CD8-positive, alpha-beta memory T cell (primary cell): ENCODE results near the gene OCA2. TPM values are rescaled to one million over a fixed set of nuclear protein-coding genes. Genes with fewer than 3 reads are reported as not detected.

ENCODE experiments used
- CTCF ChIA-PET: fragments of 350-600 bp; sonication (Branson Sonifier 250); formaldehyde crosslinking; loops from one replicate; lab custom pipeline; 2021; ENCODE audit warnings: antibody characterized with exemption; lab: Charles Lee
- POLR2A ChIA-PET: fragments of 350-600 bp; sonication (Branson Sonifier 250); formaldehyde crosslinking; loops from one replicate; lab custom pipeline; 2021; ENCODE audit warnings: antibody characterized with exemption; lab: Charles Lee
- DNase-seq, 5 donors: peaks; one replicate each; pipeline versions ENCODE4 v3.0.0 to v3.0.0-alpha.2; 2020 to 2022; ENCODE audit warnings: mixed read lengths in 1 of 5
- H3K27ac ChIP-seq: one replicate; pipeline ENCODE4 v1.7.0; 2013; ENCODE audit warnings: low read depth, mild to moderate bottlenecking, low read length, moderate library complexity
- H3K27me3 ChIP-seq: 2 replicates; pipeline ENCODE4 v1.7.0; 2013; ENCODE audit warnings: low read length, mild to moderate bottlenecking; ENCODE audit not compliant: insufficient read depth, poor library complexity, severe bottlenecking
- H3K36me3 ChIP-seq: 2 replicates; pipeline ENCODE4 v1.7.0; 2013; ENCODE audit warnings: mild to moderate bottlenecking, low read length, moderate library complexity; ENCODE audit not compliant: insufficient read depth
- H3K4me1 ChIP-seq: 2 replicates; pipeline ENCODE4 v1.7.0; 2013; ENCODE audit warnings: mild to moderate bottlenecking, low read length, moderate library complexity; ENCODE audit not compliant: insufficient read depth
- H3K4me3 ChIP-seq: 2 replicates; pipeline ENCODE4 v1.7.0; 2013; ENCODE audit warnings: mild to moderate bottlenecking, low read length
- H3K9me3 ChIP-seq: 2 replicates; pipeline ENCODE4 v1.7.0; 2013; ENCODE audit warnings: mild to moderate bottlenecking, low read length
- H3K27ac Mint-ChIP-seq, 8 donors: one replicate each; pipeline ENCODE4 v1.8.0; 2020 to 2021; ENCODE audit warnings: mixed read lengths in 8 of 8, mild to moderate bottlenecking in 6 of 8, inconsistent platforms in 3 of 8, moderate library complexity in 3 of 8
- H3K27me3 Mint-ChIP-seq, 2 donors: one replicate each; pipeline ENCODE4 v1.8.0; 2020 to 2021; ENCODE audit warnings: mixed read lengths in 2 of 2, mild to moderate bottlenecking in 1 of 2, moderate library complexity in 1 of 2
- H3K36me3 Mint-ChIP-seq, 3 donors: one replicate each; pipeline ENCODE4 v1.8.0; 2020 to 2021; ENCODE audit warnings: mixed read lengths in 3 of 3, inconsistent platforms in 1 of 3, mild to moderate bottlenecking in 1 of 3
- H3K4me1 Mint-ChIP-seq, 3 donors: one replicate each; pipeline ENCODE4 v1.8.0; 2020 to 2021; ENCODE audit warnings: mixed read lengths in 3 of 3, inconsistent platforms in 1 of 3, mild to moderate bottlenecking in 1 of 3
- H3K4me3 Mint-ChIP-seq, 7 donors: one replicate each; pipeline ENCODE4 v1.8.0; 2020 to 2021; ENCODE audit warnings: mixed read lengths in 7 of 7, mild to moderate bottlenecking in 6 of 7, moderate library complexity in 4 of 7, inconsistent platforms in 2 of 7
- H3K9me3 Mint-ChIP-seq, 5 donors: one replicate each; pipeline ENCODE4 v1.8.0; 2020 to 2022; ENCODE audit warnings: mixed read lengths in 5 of 5, mild to moderate bottlenecking in 3 of 5, moderate library complexity in 2 of 5, inconsistent platforms in 1 of 5
- polyA plus RNA-seq: library from polyadenylated mRNA; unstranded; fragments of 300-500 nt; fragmentation: Illumina TruSeq; gene quantifications from one replicate; pipeline ENCODE4 v1.2.3, GENCODE V29; 2021
- total RNA-seq, 2 experiments: library from RNA; stranded (reverse); gene quantifications; one replicate each; pipeline ENCODE4 v1.2.3, GENCODE V29; 2021

Gene OCA2
- total and polyA plus RNA-seq, 3 experiments from 2014 or later: not detected

DNA sequence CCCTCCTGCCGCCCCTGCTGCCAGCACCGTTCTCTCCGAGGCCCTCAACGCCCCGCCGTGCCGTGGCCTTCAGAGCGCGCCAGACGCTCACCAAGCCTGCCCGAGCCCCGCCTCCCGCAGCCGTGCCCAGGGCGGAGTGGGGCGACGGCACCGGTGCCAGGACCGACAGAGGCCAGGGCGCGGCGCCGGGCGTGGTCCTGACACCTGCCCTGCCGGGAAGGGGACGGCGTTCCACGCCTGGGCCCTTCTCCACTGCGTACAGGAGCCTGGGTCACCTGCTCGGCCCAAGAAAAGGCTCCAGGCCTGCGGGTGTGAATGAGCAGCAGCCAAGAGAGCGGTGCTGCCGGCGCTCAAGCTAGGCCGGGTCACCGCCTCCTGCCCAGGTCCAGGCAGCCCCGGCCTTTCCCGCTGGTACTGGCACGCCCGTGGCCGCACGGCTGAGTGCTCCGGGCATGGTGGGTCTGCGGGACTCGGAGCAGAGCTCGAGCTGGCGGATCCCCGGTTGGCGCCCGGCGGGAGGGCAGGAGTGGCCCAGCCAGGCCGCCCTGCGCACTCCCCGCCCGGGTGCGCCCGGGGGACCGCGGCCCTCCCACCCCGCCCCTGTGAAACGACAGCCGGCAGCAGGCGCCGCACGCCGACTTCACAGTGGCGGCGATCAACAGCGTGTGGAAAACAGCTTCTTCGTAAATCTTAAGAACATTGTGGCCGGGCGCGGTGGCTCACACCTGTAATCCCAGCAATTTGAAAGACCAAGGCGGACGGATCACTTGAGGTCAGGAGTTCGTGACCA is 4.2 kb downstream of the OCA2 start:
- H3K4me1 ChIP-seq: peaks cover 32% of the 10 kb centered on the region
- H3K27ac ChIP-seq: no peak overlapping the region
- H3K27me3 ChIP-seq: peaks cover 56% of the 10 kb centered on the region
- ChIA-PET CTCF (interaction anchor here (0.7 kb wide), 1 partner anchor 13 kb away, joined by 4 read pairs; no protein-coding TSS in a partner anchor), POLR2A (no interaction called here)
- H3K36me3 Mint-ChIP-seq: peaks cover 0 to 5% (median 4%) of the 10 kb centered on the region in 3 donors
- no peaks in the 10 kb centered on the region for H3K36me3 ChIP-seq
- H3K4me1 Mint-ChIP-seq: peaks cover 31 to 51% (median 31%) of the 10 kb centered on the region in 3 donors
- H3K27ac Mint-ChIP-seq: peak overlapping the region in 3 of 8 donors; percentile 44 to 89 (median 80)
- no peaks in the 10 kb centered on the region for H3K9me3 ChIP-seq
- H3K4me3 Mint-ChIP-seq: peak overlapping the region; percentile 83 to 94 (median 88)
- H3K27me3 Mint-ChIP-seq: peaks cover 70 to 76% of the 10 kb centered on the region in 2 donors
- peaks cover 14 to 25% (median 21%) of the 10 kb centered on the region in 5 donors for H3K9me3 Mint-ChIP-seq
- no peak overlapping the region for H3K4me3 ChIP-seq
- peak in 3 of 5 donors; percentile 22 to 41 (median 24) for DNase-seq

DNA sequence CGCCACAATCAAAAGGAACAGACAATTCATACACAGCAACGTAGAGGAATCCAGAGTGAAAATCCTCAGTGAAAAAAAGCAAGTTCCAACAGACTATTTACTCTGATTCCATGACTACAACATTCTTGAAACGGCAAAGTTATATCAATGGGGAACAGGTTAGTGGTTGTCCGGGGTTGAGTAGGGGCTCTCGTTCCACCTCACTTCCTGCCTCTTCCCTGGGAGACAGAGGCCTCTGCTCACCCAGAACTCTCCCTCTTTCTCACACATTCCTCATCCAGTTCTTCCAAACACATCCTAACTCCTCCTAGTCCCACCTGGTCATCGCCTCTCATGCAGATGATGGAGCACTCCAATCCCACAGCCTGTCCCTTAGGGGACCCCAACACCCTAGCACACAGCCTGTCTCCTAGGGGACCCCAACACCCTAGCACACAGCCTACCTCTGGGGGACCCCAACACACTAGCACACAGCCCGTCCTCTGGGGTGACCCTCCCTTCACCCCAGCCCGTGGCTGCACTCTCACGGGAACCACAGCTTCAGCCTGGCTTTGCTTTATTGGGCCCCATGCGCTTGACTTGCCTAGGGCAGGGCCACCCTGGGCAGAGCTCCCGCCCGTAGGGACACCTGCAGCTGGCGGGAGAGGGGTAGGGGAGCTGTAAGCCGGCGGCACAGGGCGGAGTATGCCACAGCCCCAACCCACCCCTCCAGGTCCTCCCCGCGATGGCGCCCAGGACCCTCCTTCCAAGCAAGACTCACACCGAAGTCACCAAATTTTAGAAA is 5.2 kb downstream of the OCA2 start:
- peaks cover 18 to 33% (median 23%) of the 10 kb centered on the region in 5 donors for H3K9me3 Mint-ChIP-seq
- peaks cover 26 to 44% (median 27%) of the 10 kb centered on the region in 3 donors for H3K4me1 Mint-ChIP-seq
- no peak for DNase-seq
- H3K36me3 ChIP-seq: no peaks in the 10 kb centered on the region
- no peaks in the 10 kb centered on the region for H3K9me3 ChIP-seq
- H3K4me3 ChIP-seq: no peak overlapping the region
- H3K27me3 Mint-ChIP-seq: peaks cover 71 to 79% of the 10 kb centered on the region in 2 donors
- peak overlapping the region in 2 of 8 donors; percentile 29 to 51 for H3K27ac Mint-ChIP-seq
- H3K4me1 ChIP-seq: peaks cover 31% of the 10 kb centered on the region
- H3K27me3 ChIP-seq: peaks cover 50% of the 10 kb centered on the region
- H3K36me3 Mint-ChIP-seq: peaks cover 0 to 4% (median 3%) of the 10 kb centered on the region in 3 donors
- CTCF ChIA-PET: interaction anchor here (1.7 kb wide), 1 partner anchor 32 kb away, joined by 3 read pairs; no protein-coding TSS in a partner anchor
- POLR2A ChIA-PET: no interaction called here
- H3K27ac ChIP-seq: no peak overlapping the region
- peak overlapping the region in 6 of 7 donors; percentile 5 to 64 (median 36) for H3K4me3 Mint-ChIP-seq

DNA sequence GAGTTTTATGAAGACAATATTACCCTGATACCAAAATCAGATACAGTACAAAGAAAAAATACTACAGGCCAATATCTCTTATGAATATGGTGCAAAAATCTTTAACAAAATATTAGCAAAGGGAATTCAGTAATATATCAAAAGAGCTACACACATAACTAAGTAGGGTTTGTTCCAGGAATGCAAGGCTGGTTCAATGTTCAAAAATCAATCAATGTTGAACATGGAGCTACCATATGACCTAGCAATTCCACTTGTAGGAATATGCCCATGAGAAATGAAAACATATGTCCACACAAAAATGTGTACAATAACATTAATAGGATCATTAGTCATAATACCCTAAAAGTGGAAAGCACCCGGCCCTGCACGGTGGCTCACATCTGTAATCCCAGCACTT is 7.8 kb downstream of the OCA2 start:
- Histone ChIP-seq H3K9me3 (no peaks in the 10 kb centered on the region), H3K4me1 (peaks cover 18% of the 10 kb centered on the region), H3K36me3 (no peaks in the 10 kb centered on the region), H3K4me3 (no peak overlapping the region), H3K27me3 (peaks cover 26% of the 10 kb centered on the region), H3K27ac (no peak overlapping the region)
- no peak for DNase-seq
- Mint-ChIP-seq H3K36me3 (peaks cover 0 to 8% (median 3%) of the 10 kb centered on the region in 3 donors), H3K4me1 (peaks cover 11 to 26% (median 15%) of the 10 kb centered on the region in 3 donors), H3K27me3 (peaks cover 62 to 79% of the 10 kb centered on the region in 2 donors), H3K9me3 (peaks cover 22 to 44% (median 31%) of the 10 kb centered on the region in 5 donors), H3K4me3 (no peak overlapping the region), H3K27ac (no peak overlapping the region)
- ChIA-PET POLR2A (no interaction called here), CTCF (interaction anchor here (1.6 kb wide), 1 partner anchor 33 kb away, joined by 3 read pairs; no protein-coding TSS in a partner anchor)

DNA sequence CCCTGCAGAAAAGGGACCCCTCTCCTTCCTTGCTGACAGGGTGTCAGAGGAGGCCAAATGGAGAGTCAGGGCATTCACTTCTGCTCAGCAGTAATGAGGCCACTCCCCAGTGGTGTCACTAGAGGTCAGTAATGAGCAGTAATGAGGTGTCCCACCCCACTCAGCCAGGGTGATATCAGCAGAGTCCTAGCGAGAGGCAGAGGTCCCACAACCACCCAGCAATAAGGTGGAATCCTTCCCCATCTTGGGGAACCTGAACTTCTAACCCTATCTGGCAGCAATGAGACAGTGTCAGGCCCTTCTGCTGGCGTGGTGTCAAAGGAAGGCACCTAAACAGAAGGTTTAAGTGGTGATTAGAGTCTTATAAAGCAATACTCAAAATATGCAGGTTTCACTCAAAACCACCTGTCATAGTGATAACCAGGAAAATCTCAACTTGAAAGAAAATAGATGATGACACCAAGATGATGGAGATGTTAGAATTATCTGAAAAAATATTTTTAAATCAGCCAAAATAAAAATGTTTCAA is 12.9 kb downstream of the OCA2 start:
- Histone ChIP-seq H3K9me3 (no peaks in the 10 kb centered on the region), H3K27me3 (no peaks in the 10 kb centered on the region), H3K4me3 (no peak overlapping the region), H3K27ac (no peak overlapping the region), H3K4me1 (no peaks in the 10 kb centered on the region), H3K36me3 (no peaks in the 10 kb centered on the region)
- no peaks in the 10 kb centered on the region for H3K4me1 Mint-ChIP-seq
- H3K27me3 Mint-ChIP-seq: peaks cover 25 to 49% of the 10 kb centered on the region in 2 donors
- peaks cover 0 to 7% (median 1%) of the 10 kb centered on the region in 3 donors for H3K36me3 Mint-ChIP-seq
- no peak overlapping the region for H3K27ac Mint-ChIP-seq
- CTCF ChIA-PET: no interaction called here
- H3K4me3 Mint-ChIP-seq: no peak overlapping the region
- DNase-seq: peak; percentile 26 to 67 (median 41)
- POLR2A ChIA-PET: no interaction called here
- H3K9me3 Mint-ChIP-seq: peaks cover 19 to 31% (median 26%) of the 10 kb centered on the region in 5 donors

DNA sequence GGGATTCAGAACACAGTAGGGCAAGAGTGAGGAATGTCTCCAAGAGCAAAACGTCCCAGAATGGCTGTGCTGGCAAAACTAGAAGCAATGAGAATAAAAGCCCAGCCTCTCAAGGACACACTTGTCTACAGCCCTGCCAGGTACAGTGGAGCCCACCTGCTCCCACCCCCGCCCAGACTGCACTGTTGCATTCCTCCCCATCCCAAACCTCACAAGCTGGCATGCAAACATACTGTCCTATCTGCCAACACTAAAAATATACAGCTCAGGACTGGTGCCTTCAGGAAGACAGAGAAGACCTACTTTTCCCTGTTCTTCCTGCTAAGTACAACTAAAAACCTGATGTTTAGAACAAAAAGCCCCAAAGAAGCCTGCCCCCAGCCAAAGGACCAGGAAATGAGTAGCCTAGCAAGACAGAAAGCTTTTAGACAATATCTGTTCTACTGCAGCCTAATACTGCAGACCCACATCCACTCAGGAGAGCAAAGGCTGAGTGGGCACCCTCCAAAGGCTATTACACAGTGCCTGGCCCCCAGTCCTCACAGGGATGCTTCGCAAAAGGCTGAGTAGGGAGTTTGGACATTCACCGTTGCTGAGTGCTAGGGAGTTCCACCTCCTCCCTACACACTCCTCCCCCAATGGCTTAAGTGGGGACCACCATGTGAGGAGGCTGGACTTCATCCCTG is 13.5 kb downstream of the OCA2 start:
- H3K36me3 ChIP-seq: no peaks in the 10 kb centered on the region
- H3K27me3 ChIP-seq: no peaks in the 10 kb centered on the region
- H3K4me1 ChIP-seq: no peaks in the 10 kb centered on the region
- peaks cover 20 to 43% of the 10 kb centered on the region in 2 donors for H3K27me3 Mint-ChIP-seq
- CTCF ChIA-PET: interaction anchor here (0.9 kb wide), 1 partner anchor 22 kb away, joined by 3 read pairs; no protein-coding TSS in a partner anchor
- no peak overlapping the region for H3K27ac Mint-ChIP-seq
- peaks cover 0 to 4% (median 1%) of the 10 kb centered on the region in 3 donors for H3K36me3 Mint-ChIP-seq
- DNase-seq: no peak
- H3K4me3 ChIP-seq: no peak overlapping the region
- POLR2A ChIA-PET: no interaction called here
- H3K4me1 Mint-ChIP-seq: no peaks in the 10 kb centered on the region
- no peak overlapping the region for H3K4me3 Mint-ChIP-seq
- H3K9me3 Mint-ChIP-seq: peaks cover 13 to 26% (median 20%) of the 10 kb centered on the region in 5 donors
- no peaks in the 10 kb centered on the region for H3K9me3 ChIP-seq
- H3K27ac ChIP-seq: no peak overlapping the region

DNA sequence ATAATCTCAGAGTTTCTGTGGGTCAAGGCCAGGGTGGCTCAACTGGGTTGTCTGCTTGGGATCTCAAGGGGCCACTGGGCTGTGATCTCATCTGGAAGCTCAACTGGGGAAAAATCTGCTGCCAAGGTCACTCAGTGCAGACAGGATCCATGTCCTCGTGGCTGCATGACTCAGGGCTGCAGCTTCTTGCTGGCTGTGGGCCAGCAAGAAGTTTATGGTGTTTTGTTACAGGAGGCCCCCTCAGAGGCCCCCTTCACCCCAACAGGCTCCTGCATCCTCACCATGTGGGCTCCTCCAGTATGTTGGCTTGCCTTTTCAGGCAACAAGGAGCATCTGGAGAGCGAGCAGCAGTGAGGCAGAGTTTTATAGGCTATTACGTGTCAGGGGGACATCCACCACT is 14.6 kb downstream of the OCA2 start:
- H3K27ac Mint-ChIP-seq: no peak overlapping the region
- H3K9me3 Mint-ChIP-seq: peaks cover 7 to 15% (median 11%) of the 10 kb centered on the region in 5 donors
- H3K36me3 Mint-ChIP-seq: peaks cover 0 to 4% (median 0%) of the 10 kb centered on the region in 3 donors
- Histone ChIP-seq H3K36me3 (no peaks in the 10 kb centered on the region), H3K27me3 (no peaks in the 10 kb centered on the region), H3K9me3 (no peaks in the 10 kb centered on the region), H3K27ac (no peak overlapping the region), H3K4me3 (no peak overlapping the region), H3K4me1 (no peaks in the 10 kb centered on the region)
- no peaks in the 10 kb centered on the region for H3K4me1 Mint-ChIP-seq
- ChIA-PET CTCF (no interaction called here), POLR2A (no interaction called here)
- peak overlapping the region in 1 of 7 donors; percentile 18 for H3K4me3 Mint-ChIP-seq
- DNase-seq: no peak
- H3K27me3 Mint-ChIP-seq: peaks cover 11 to 38% of the 10 kb centered on the region in 2 donors

DNA sequence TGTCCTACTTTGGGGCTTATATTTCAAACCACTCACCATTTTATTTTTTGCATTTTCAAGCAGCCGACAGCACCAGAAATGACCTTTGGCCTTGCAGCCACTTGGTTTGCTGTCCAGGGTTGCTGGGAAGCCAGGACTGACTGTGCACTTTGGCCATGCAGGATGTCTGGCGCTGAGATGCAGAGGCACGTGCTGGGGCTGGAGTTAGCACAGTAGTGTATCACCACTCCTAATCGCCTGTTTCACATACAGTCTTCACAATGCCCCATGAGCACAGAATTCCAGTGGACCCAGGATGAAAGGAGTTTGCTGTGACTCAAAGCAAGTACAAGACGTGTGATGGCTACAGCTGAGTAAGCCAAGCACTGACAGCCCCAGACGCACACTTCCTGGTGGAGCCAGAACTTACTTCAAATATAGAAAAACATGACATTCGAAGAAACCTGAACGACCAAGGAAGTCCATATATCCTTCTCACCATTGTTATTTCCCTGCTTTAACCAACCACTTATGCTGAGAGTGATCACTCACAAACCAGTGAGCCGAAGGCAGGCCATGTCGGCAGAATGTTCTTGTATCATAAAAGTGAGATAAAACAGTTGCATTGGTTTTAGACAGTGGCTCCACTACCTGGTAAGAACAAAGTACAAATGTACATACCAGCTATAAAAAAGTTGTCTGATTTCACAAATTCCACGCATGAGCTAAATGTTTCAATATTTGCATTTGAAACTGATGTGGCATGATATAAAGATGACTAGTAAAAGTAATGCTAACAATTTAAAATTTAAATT is 16.0 kb downstream of the OCA2 start:
- ChIA-PET CTCF (no interaction called here), POLR2A (no interaction called here)
- H3K27me3 Mint-ChIP-seq: peaks cover 11 to 29% of the 10 kb centered on the region in 2 donors
- H3K4me3 Mint-ChIP-seq: no peak overlapping the region
- H3K4me1 Mint-ChIP-seq: no peaks in the 10 kb centered on the region
- no peaks in the 10 kb centered on the region for H3K9me3 ChIP-seq
- no peak for DNase-seq
- no peaks in the 10 kb centered on the region for H3K36me3 Mint-ChIP-seq
- no peaks in the 10 kb centered on the region for H3K36me3 ChIP-seq
- H3K27ac Mint-ChIP-seq: no peak overlapping the region
- peaks cover 0 to 5% (median 3%) of the 10 kb centered on the region in 5 donors for H3K9me3 Mint-ChIP-seq
- H3K27ac ChIP-seq: no peak overlapping the region
- no peak overlapping the region for H3K4me3 ChIP-seq
- H3K27me3 ChIP-seq: no peaks in the 10 kb centered on the region
- H3K4me1 ChIP-seq: no peaks in the 10 kb centered on the region
